ENCODE results near the gene EGR1.

DNA sequence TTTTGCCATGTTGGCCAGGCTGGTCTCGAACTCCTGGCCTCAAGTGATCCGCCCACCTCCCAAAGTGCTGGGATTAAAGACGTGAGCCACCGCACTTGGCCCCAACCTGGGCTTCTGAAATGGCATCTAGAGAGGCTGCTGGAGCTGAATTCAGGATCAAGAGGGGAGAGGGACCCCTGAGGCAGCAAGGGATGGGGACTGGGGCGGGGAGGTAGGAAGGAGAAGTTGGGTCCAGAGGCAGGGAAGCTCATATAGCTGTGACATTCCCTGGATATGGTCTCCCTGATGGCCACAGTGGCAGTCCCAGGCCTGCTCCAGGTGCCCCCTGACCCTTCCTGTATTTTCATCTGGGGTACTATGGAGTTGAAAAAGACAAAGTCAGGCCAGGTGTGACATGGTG lies 14.3 kb upstream of the EGR1 start:
- TF ChIP-seq LEF1 (IDR thresholded peaks at IDR 0.05; ENCODE audit: borderline replicate concordance) (no peak), TARDBP (IDR thresholded peaks at IDR 0.05) (no peak), SP1 (IDR thresholded peaks at IDR 0.05) (no peak)

Measured in HEK293T (cell line).